ENCODE results near the gene SYT12.

SYT12 gene, protein sequence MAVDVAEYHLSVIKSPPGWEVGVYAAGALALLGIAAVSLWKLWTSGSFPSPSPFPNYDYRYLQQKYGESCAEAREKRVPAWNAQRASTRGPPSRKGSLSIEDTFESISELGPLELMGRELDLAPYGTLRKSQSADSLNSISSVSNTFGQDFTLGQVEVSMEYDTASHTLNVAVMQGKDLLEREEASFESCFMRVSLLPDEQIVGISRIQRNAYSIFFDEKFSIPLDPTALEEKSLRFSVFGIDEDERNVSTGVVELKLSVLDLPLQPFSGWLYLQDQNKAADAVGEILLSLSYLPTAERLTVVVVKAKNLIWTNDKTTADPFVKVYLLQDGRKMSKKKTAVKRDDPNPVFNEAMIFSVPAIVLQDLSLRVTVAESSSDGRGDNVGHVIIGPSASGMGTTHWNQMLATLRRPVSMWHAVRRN

GRCh38 chr11:67022961-67023956, at the start of gene SYT12:
Gene SYT12, plus strand, starts transcription at chr11:67023134. Its CDS starts 7,011 bp downstream, at chr11:67030145.
- in situ Hi-C loops (cut with MboI; ENCODE audit: low pct_unique_long_range_greater_than_20kb, low sequenced_read_pairs, unreplicated experiment) = no loop called here
- no peak for TF ChIP-seq CTCF (IDR thresholded peaks at IDR 0.05; ENCODE audit: extremely low read depth, insufficient read depth, missing control alignments)
- DNase-seq (ENCODE audit: low spot score) = no peak

GRCh38 chr11:66973956-66974580, 48.9 kb upstream of the SYT12 start:
- no peak for DNase-seq (ENCODE audit: low spot score)
- in situ Hi-C loops (cut with MboI; ENCODE audit: low pct_unique_long_range_greater_than_20kb, low sequenced_read_pairs, unreplicated experiment) = no loop called here
- no peak for TF ChIP-seq CTCF (IDR thresholded peaks at IDR 0.05; ENCODE audit: extremely low read depth, insufficient read depth, missing control alignments)

DNA sequence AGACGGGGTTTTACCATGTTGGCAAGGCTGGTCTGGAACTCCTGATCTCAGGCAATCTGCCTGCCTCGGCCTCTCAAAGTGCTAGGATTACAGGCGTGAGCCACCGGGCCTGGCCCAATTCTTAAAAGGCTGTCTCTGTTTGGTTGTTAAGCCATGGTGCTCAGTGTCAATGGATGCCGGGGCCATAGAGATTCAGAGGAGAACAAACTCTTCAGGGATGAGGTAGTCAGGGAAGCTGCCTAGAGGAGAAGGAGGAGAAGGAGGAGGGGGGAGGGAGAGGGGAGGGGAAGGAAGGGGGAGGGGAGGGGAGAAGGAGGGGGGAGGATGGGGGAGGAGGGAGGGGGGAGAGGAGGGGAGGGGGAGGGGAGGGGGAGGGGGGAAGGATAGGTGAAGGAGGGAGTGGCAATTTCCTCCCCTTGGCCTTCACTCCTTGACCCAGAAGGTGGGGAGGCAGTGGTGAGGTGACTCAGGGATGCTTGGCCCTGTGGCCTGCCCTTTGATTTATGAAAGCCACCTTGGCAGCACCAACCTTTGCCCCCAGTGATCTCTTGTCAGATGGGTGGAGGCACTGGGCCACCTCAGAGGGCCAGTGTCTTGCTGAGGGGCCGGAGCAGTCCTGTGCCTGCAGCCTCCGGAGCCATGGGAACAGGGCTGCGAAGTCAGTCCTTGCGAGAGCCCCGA, 48.1 kb upstream of the SYT12 start, which contains the start of gene C11orf86:
Gene C11orf86, plus strand, starts transcription at position 581 of the 681 bp plus-strand sequence. Its CDS starts 59 bp downstream, at position 640.
- DNase-seq (ENCODE audit: low spot score) = no peak
- in situ Hi-C loops (cut with MboI; ENCODE audit: low pct_unique_long_range_greater_than_20kb, low sequenced_read_pairs, unreplicated experiment) = no loop called here

DNA sequence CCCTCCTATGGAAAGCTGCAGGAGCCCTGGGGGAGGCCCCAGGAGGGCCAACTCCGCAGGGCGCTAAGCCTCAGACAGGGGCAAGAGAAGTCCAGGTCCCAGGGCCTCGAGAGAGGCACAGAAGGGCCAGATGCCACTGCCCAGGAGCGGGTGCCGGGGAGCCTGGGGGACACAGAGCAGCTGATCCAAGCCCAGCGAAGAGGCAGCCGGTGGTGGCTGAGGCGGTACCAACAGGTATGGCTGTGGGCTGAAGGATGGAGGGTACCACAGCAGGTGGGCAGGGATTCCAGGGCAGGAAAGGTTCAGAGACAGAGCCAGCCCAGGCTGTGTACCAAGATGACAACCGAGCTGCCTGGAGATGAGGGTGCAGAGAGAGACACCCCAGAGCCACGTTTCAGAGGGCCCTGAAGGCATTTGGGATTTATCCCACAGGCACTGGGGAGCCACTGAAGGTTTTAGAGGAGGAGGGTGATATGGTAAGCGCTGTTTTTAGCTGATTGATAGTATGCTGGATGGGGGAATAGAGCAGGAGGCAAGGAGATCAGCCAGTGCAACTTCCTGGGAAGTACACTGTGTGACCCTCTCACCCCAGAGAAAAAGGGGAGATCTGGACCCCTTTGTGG, 47.4 kb upstream of the SYT12 start:
- TF ChIP-seq CTCF (IDR thresholded peaks at IDR 0.05; ENCODE audit: extremely low read depth, insufficient read depth, missing control alignments) = no peak
- no peak for DNase-seq (ENCODE audit: low spot score)
- in situ Hi-C loops (cut with MboI; ENCODE audit: low pct_unique_long_range_greater_than_20kb, low sequenced_read_pairs, unreplicated experiment) = no loop called here

More for the DNA sequence above, 48.1 kb upstream of the SYT12 start, which contains the start of gene C11orf86:
- no peak for TF ChIP-seq CTCF (IDR thresholded peaks at IDR 0.05; ENCODE audit: extremely low read depth, insufficient read depth, missing control alignments)

DNA sequence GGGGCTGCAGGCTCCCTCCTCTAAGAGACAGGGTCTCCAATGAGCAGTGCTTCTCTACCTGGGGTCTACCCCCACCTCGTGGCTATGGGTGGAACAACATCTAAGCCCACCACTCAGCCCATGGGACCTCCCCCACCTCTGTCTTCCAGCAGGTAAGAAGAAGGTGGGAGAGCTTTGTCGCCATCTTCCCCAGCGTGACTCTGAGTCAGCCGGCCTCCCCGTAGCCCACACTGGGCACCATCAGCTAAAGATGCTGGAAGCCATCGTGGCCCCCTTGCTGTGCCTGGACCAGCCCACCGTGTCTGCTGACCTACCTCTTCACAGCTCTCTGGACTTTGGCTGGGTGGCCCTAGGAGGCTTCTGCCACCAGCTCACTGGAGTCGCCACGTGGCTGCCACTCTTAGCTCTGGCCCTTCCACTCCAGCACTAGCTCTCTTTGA, 46.9 kb upstream of the SYT12 start:
- DNase-seq (ENCODE audit: low spot score) = peak; percentile 56
- peak; percentile 57 for TF ChIP-seq CTCF (IDR thresholded peaks at IDR 0.05; ENCODE audit: extremely low read depth, insufficient read depth, missing control alignments)
- in situ Hi-C loops (cut with MboI; ENCODE audit: low pct_unique_long_range_greater_than_20kb, low sequenced_read_pairs, unreplicated experiment) = no loop called here
